CD14-positive monocyte (primary cell): Measurements from ENCODE around the gene GSX2. TPM values are rescaled to one million over a fixed set of nuclear protein-coding genes. Genes with fewer than 3 reads are reported as not detected.

Experiments
- DNase-seq, 3 donors: peaks; one replicate each; pipeline ENCODE4 v3.0.0-alpha.2; 2011 to 2022
- H2AFZ ChIP-seq: 2 replicates; pipeline ENCODE4 v1.6.0; 2012; ENCODE audit warnings: mild to moderate bottlenecking, low read depth, low read length, inconsistent platforms; ENCODE audit not compliant: insufficient read depth, poor library complexity, severe bottlenecking
- H3K27ac ChIP-seq, 2 donors: 1 replicate in 1 of 2; 2 replicates in 1 of 2; pipeline ENCODE4 v1.5.1; 2012 to 2013; ENCODE audit warnings: low read length in 2 of 2, control low read depth in 1 of 2, inconsistent platforms in 1 of 2, low read depth in 1 of 2, mild to moderate bottlenecking in 1 of 2
- H3K27me3 ChIP-seq, 2 donors: one replicate each; pipeline versions ENCODE4 v1.6.0 to v1.6.1; 2011 to 2013; ENCODE audit warnings: low read length in 2 of 2; ENCODE audit not compliant: control insufficient read depth in 2 of 2, insufficient read depth in 2 of 2
- H3K36me3 ChIP-seq, 2 donors: replicated peaks in 1 of 2; 1 replicate in 1 of 2; 2 replicates in 1 of 2; pipeline versions ENCODE4 v1.5.1 to v1.6.1; 2012 to 2013; ENCODE audit warnings: low read length in 2 of 2, control low read depth in 1 of 2, inconsistent platforms in 1 of 2, mild to moderate bottlenecking in 1 of 2; ENCODE audit not compliant: insufficient read depth in 2 of 2, control insufficient read depth in 1 of 2
- H3K4me1 ChIP-seq, 2 donors: 1 replicate in 1 of 2; 2 replicates in 1 of 2; pipeline versions ENCODE4 v1.5.1 to v1.6.1; 2012 to 2013; ENCODE audit warnings: low read length in 2 of 2, control low read depth in 1 of 2, inconsistent platforms in 1 of 2, mild to moderate bottlenecking in 1 of 2, moderate library complexity in 1 of 2; ENCODE audit not compliant: insufficient read depth in 2 of 2, control insufficient read depth in 1 of 2
- H3K4me2 ChIP-seq: replicated peaks from 2 replicates; pipeline ENCODE3; 2012; ENCODE audit warnings: low read length, moderate library complexity, mild to moderate bottlenecking; ENCODE audit not compliant: poor library complexity, severe bottlenecking; ENCODE audit errors: extremely low read depth
- H3K4me3 ChIP-seq, 3 experiments: fragments of 200-600 bp in 1 of 3; sonication (generic) in 1 of 3; replicated peaks in 1 of 3; 1 replicate in 2 of 3; 2 replicates in 1 of 3; pipeline ENCODE4 v1.5.1; 2011 to 2013; ENCODE audit warnings: low read length in 3 of 3, mild to moderate bottlenecking in 3 of 3, control low read depth in 2 of 3, low read depth in 2 of 3, inconsistent platforms in 1 of 3, moderate library complexity in 1 of 3
- H3K79me2 ChIP-seq: 2 replicates; pipeline ENCODE4 v1.6.0; 2012; ENCODE audit warnings: mild to moderate bottlenecking, control low read depth, inconsistent platforms, low read length, moderate library complexity; ENCODE audit not compliant: insufficient read depth
- H3K9ac ChIP-seq: 2 replicates; pipeline ENCODE4 v1.6.0; 2017; ENCODE audit warnings: low read length, mild to moderate bottlenecking; ENCODE audit not compliant: insufficient read depth, poor library complexity, severe bottlenecking
- H3K9me3 ChIP-seq, 2 donors: replicated peaks in 1 of 2; 1 replicate in 1 of 2; 2 replicates in 1 of 2; pipeline versions ENCODE4 v1.5.1 to v1.6.1; 2012 to 2013; ENCODE audit warnings: low read length in 2 of 2, control low read depth in 1 of 2; ENCODE audit not compliant: control insufficient read depth in 1 of 2, insufficient read depth in 1 of 2
- H4K20me1 ChIP-seq: 2 replicates; pipeline ENCODE4 v1.6.0; 2012; ENCODE audit warnings: mild to moderate bottlenecking, low read length, control low read depth, moderate library complexity; ENCODE audit not compliant: insufficient read depth
- H3K27ac Mint-ChIP-seq, 7 donors: one replicate each; pipeline ENCODE4 v1.8.0; 2020; ENCODE audit warnings: mild to moderate bottlenecking in 7 of 7, mixed read lengths in 7 of 7, moderate library complexity in 6 of 7, inconsistent platforms in 2 of 7
- H3K27me3 Mint-ChIP-seq, 3 donors: one replicate each; pipeline ENCODE4 v1.8.0; 2021 to 2022; ENCODE audit warnings: low read depth in 3 of 3, mild to moderate bottlenecking in 3 of 3, mixed read lengths in 3 of 3, moderate library complexity in 3 of 3, inconsistent platforms in 1 of 3
- H3K36me3 Mint-ChIP-seq, 2 donors: one replicate each; pipeline ENCODE4 v1.8.0; 2020; ENCODE audit warnings: mixed read lengths in 2 of 2, inconsistent platforms in 1 of 2, mild to moderate bottlenecking in 1 of 2
- H3K4me1 Mint-ChIP-seq: one replicate; pipeline ENCODE4 v1.8.0; 2020; ENCODE audit warnings: mild to moderate bottlenecking, mixed read lengths
- H3K4me3 Mint-ChIP-seq, 2 donors: one replicate each; pipeline ENCODE4 v1.8.0; 2020; ENCODE audit warnings: mild to moderate bottlenecking in 2 of 2, mixed read lengths in 2 of 2, moderate library complexity in 1 of 2
- H3K9me3 Mint-ChIP-seq, 7 donors: one replicate each; pipeline ENCODE4 v1.8.0; 2020 to 2022; ENCODE audit warnings: mixed read lengths in 7 of 7, mild to moderate bottlenecking in 6 of 7, moderate library complexity in 6 of 7, inconsistent platforms in 2 of 7
- CTCF ChIP-seq: fragments of 200-600 bp; IDR thresholded peaks from one replicate; pipeline ENCODE4 v1.8.0; 2022; ENCODE audit warnings: antibody characterized with exemption, mild to moderate bottlenecking
- WGBS: methylation state at CpG from one replicate; pipeline ENCODE4 v1.1.5; 2013; ENCODE audit warnings: missing lambda C conversion rate; ENCODE audit not compliant: insufficient coverage; 5-methylcytosine and 5-hydroxymethylcytosine counted together
- intact Hi-C, 2 donors: fragments of 100-400 bp; cut with micrococcal nuclease; formaldehyde crosslinking; loops; one replicate each; pipeline versions ENCODE4 v1.15.0 to v1.15.1; 2023
- polyA plus RNA-seq, 3 donors: library from polyadenylated mRNA; depleted of rRNA in 1 of 3; unstranded in 2 of 3; stranded (reverse) in 1 of 3; fragments of 300-500 nt in 2 of 3; fragments of >200 nt in 1 of 3; fragmentation: Illumina TruSeq in 2 of 3; gene quantifications; 1 replicate in 2 of 3; 2 replicates in 1 of 3; pipeline ENCODE4 v1.2.3, GENCODE V29; 2012 to 2021

Gene GSX2
- polyA plus RNA-seq, 3 donors: not detected

GRCh38 chr4:54107951-54108748, 8.2 kb downstream of the GSX2 start:
- Histone ChIP-seq H3K9ac (no peak overlapping the region), H3K27ac (no peak overlapping the region), H2AFZ (no peak overlapping the region), H3K4me2 (peak overlapping the region; percentile 39), H3K36me3 (no peaks in the 10 kb centered on the region), H3K9me3 (peaks cover 0 to 49% of the 10 kb centered on the region in 2 donors), H3K4me3 (peak overlapping the region in 1 of 3 experiments; percentile 40), H4K20me1 (no peaks in the 10 kb centered on the region), H3K4me1 (peaks cover 13 to 29% of the 10 kb centered on the region in 2 donors), H3K79me2 (no peaks in the 10 kb centered on the region), H3K27me3 (peaks cover 90 to 97% of the 10 kb centered on the region in 2 donors)
- Mint-ChIP-seq H3K4me3 (peak overlapping the region; percentile 54 to 95), H3K27me3 (peaks cover 87 to 89% (median 89%) of the 10 kb centered on the region in 3 donors), H3K36me3 (peaks cover 4 to 6% of the 10 kb centered on the region in 2 donors), H3K4me1 (peaks cover 31% of the 10 kb centered on the region), H3K27ac (no peak overlapping the region), H3K9me3 (peaks cover 0 to 18% (median 13%) of the 10 kb centered on the region in 7 donors)
- WGBS: 0% methylated on average over 10 of the region's 22 CpGs
- no peak for DNase-seq
- no peak for TF ChIP-seq CTCF
- intact Hi-C loops: no loop called here

GRCh38 chr4:54109241-54110018, 9.5 kb downstream of the GSX2 start:
- H3K36me3 Mint-ChIP-seq: peaks cover 4 to 5% of the 10 kb centered on the region in 2 donors
- Histone ChIP-seq H3K4me3 (no peak overlapping the region), H2AFZ (no peak overlapping the region), H3K27me3 (peaks cover 78 to 93% of the 10 kb centered on the region in 2 donors), H3K4me2 (no peak overlapping the region), H3K79me2 (no peaks in the 10 kb centered on the region), H3K9ac (no peak overlapping the region), H3K9me3 (peaks cover 0 to 36% of the 10 kb centered on the region in 2 donors), H3K4me1 (peaks cover 13 to 19% of the 10 kb centered on the region in 2 donors), H4K20me1 (no peaks in the 10 kb centered on the region), H3K36me3 (no peaks in the 10 kb centered on the region), H3K27ac (no peak overlapping the region)
- peaks cover 78 to 87% (median 82%) of the 10 kb centered on the region in 3 donors for H3K27me3 Mint-ChIP-seq
- peaks cover 0 to 18% (median 9%) of the 10 kb centered on the region in 7 donors for H3K9me3 Mint-ChIP-seq
- peaks cover 27% of the 10 kb centered on the region for H3K4me1 Mint-ChIP-seq
- peak overlapping the region in 1 of 2 donors; percentile 95 for H3K4me3 Mint-ChIP-seq
- peak overlapping the region in 1 of 7 donors; percentile 17 for H3K27ac Mint-ChIP-seq
- 6% methylated on average over 45 of the region's 51 CpGs for WGBS
- no peak for DNase-seq
- TF ChIP-seq CTCF: no peak
- intact Hi-C loops: no loop called here
